HL-60 (cell line): ENCODE measurements around the gene KCNJ6.
"Not testable (repeated sequence)": the region's sequence is repeated elsewhere in the genome, so short reads cannot be mapped to it uniquely, and the experiment has no call there.

Source experiments
- DNase-seq, 2 experiments: peaks; one replicate each; pipeline ENCODE4 v3.0.0-alpha.2; 2010 to 2020; ENCODE audit warnings: low read depth in 1 of 2, low spot score in 1 of 2
- H3K27ac ChIP-seq: fragments of 250-450 bp; sonication (Bioruptor Pico); replicated peaks from 2 replicates; pipeline ENCODE4 v1.5.1; 2020; ENCODE audit warnings: mild to moderate bottlenecking, moderate library complexity
- H3K27me3 ChIP-seq: fragments of 250-450 bp; sonication (Bioruptor Pico); 2 replicates; pipeline ENCODE4 v1.5.1; 2021; ENCODE audit warnings: mild to moderate bottlenecking, moderate library complexity; ENCODE audit not compliant: insufficient read depth, poor library complexity, severe bottlenecking
- H3K4me3 ChIP-seq: replicated peaks from 2 replicates; pipeline ENCODE4 v1.5.1; 2011; ENCODE audit warnings: mild to moderate bottlenecking, control low read depth, low read length; ENCODE audit not compliant: insufficient read depth
- CTCF ChIP-seq: IDR thresholded peaks from one replicate; pipeline ENCODE4 v1.5.1; 2011; ENCODE audit warnings: low read length, control low read depth, inconsistent platforms; ENCODE audit not compliant: insufficient read depth
- GABPA ChIP-seq: IDR thresholded peaks from 2 replicates; pipeline ENCODE4 v1.6.1; 2012; ENCODE audit warnings: low read depth
- POLR2AphosphoS5 ChIP-seq: IDR thresholded peaks from 2 replicates; pipeline ENCODE4 v1.6.1; 2012; ENCODE audit warnings: low read depth
- REST ChIP-seq: IDR thresholded peaks from 2 replicates; pipeline ENCODE4 v1.6.1; 2012; ENCODE audit warnings: low read depth; ENCODE audit not compliant: insufficient replicate concordance
- SPI1 ChIP-seq: IDR thresholded peaks from 2 replicates; pipeline ENCODE4 v1.6.1; 2012; ENCODE audit warnings: low read depth, mild to moderate bottlenecking, borderline replicate concordance

Gene KCNJ6

GRCh38 chr21:37732927-37733326 is 183.3 kb downstream of the KCNJ6 start:
- H3K27me3 ChIP-seq: no peaks in the 10 kb centered on the region
- TF ChIP-seq POLR2AphosphoS5: no peak
- TF ChIP-seq CTCF: no peak
- TF ChIP-seq SPI1: peak; percentile 65
- no peak for TF ChIP-seq REST
- TF ChIP-seq GABPA: no peak
- DNase-seq: no peak
- no peak overlapping the region for H3K27ac ChIP-seq
- H3K4me3 ChIP-seq: no peak overlapping the region

GRCh38 chr21:37724201-37724600 is 192.1 kb downstream of the KCNJ6 start:
- Histone ChIP-seq H3K27ac (no peak overlapping the region), H3K27me3 (no peaks in the 10 kb centered on the region), H3K4me3 (no peak overlapping the region)
- TF ChIP-seq SPI1 (no peak), REST (no peak), POLR2AphosphoS5 (no peak), GABPA (no peak), CTCF (no peak)
- DNase-seq: no peak

GRCh38 chr21:37717534-37717933 is 198.7 kb downstream of the KCNJ6 start:
- TF ChIP-seq SPI1 (no peak), GABPA (no peak), REST (no peak), POLR2AphosphoS5 (no peak), CTCF (no peak)
- DNase-seq: no peak
- H3K27me3 ChIP-seq: no peaks in the 10 kb centered on the region

GRCh38 chr21:37712569-37712934 is 203.7 kb downstream of the KCNJ6 start:
- H3K27ac ChIP-seq, H3K4me3 ChIP-seq, DNase-seq, H3K27me3 ChIP-seq: not testable (repeated sequence)

More at GRCh38 chr21:37717534-37717933, 198.7 kb downstream of the KCNJ6 start:
- no peak overlapping the region for H3K27ac ChIP-seq
- no peak overlapping the region for H3K4me3 ChIP-seq
